ENCODE data around the gene RETN.

RETN gene

DNA sequence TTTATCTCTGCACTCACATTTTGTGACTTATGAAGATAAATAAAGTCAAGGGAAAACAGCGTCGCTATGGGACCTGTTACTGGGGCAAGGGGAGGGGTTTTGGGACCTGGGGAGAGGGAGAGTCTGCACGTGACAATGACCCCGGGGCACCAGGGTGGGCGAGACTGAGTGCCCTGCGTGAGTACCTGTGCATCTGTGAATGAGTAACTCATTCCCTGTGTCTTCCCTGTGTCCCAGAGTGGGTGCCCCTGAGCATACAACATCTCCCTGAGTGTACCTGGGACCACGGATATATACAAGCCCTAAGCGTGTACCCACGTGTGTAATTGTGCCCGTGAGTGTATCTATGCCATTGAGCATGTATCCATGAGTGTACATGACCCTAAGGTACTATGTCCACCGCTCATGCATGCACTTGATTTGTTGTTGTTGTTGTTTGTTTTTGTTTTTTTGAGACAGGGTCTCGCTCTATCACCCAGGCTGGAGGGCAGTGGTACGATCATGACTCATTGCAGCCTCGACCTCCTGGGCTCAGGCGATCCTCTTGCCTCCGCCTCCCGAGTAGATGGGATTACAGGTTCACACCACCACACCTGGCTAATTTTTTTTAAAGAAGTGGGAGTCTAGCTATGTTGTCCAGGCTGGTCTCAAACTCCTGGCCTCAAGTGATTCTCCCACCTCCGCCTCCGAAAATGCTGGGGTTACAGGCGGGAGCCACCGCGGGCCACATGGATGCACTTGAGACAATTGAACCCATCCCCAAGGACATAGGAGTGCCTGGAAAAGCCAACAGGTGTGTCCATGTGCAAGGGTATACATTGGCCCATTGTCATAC lies 11.1 kb downstream of the RETN start:
- no peak for ATAC-seq
- TF ChIP-seq ZC3H10 (CRISPR knock-in tag; IDR thresholded peaks at IDR 0.05) (no peak), ISL1 (CRISPR knock-in tag; IDR thresholded peaks at IDR 0.05) (no peak), OSR1 (CRISPR knock-in tag; IDR thresholded peaks at IDR 0.05) (no peak), TOX (CRISPR knock-in tag; IDR thresholded peaks at IDR 0.05; ENCODE audit: borderline replicate concordance) (no peak), CSDC2 (CRISPR knock-in tag; IDR thresholded peaks at IDR 0.05) (no peak), ZNF70 (CRISPR knock-in tag; IDR thresholded peaks at IDR 0.05) (no peak), PPARA (CRISPR knock-in tag; IDR thresholded peaks at IDR 0.05; ENCODE audit: borderline replicate concordance) (no peak), ZNF565 (CRISPR knock-in tag; conservative IDR thresholded peaks at IDR 0.05; ENCODE audit: low read depth) (no peak), BACH2 (CRISPR knock-in tag; IDR thresholded peaks at IDR 0.05; ENCODE audit: borderline replicate concordance) (no peak), ZFP30 (CRISPR knock-in tag; IDR thresholded peaks at IDR 0.05) (no peak), TCF4 (CRISPR knock-in tag; IDR thresholded peaks at IDR 0.05; ENCODE audit: borderline replicate concordance) (no peak), SNAI2 (CRISPR knock-in tag; IDR thresholded peaks at IDR 0.05) (no peak), ARNTL (CRISPR knock-in tag; IDR thresholded peaks at IDR 0.05; ENCODE audit: borderline replicate concordance, low read depth) (no peak), ZFP3 (CRISPR knock-in tag; IDR thresholded peaks at IDR 0.05) (no peak), ESRRG (CRISPR knock-in tag; IDR thresholded peaks at IDR 0.05) (no peak), RARB (CRISPR knock-in tag; IDR thresholded peaks at IDR 0.05) (no peak)
- TF ChIP-seq, protein P1, sequence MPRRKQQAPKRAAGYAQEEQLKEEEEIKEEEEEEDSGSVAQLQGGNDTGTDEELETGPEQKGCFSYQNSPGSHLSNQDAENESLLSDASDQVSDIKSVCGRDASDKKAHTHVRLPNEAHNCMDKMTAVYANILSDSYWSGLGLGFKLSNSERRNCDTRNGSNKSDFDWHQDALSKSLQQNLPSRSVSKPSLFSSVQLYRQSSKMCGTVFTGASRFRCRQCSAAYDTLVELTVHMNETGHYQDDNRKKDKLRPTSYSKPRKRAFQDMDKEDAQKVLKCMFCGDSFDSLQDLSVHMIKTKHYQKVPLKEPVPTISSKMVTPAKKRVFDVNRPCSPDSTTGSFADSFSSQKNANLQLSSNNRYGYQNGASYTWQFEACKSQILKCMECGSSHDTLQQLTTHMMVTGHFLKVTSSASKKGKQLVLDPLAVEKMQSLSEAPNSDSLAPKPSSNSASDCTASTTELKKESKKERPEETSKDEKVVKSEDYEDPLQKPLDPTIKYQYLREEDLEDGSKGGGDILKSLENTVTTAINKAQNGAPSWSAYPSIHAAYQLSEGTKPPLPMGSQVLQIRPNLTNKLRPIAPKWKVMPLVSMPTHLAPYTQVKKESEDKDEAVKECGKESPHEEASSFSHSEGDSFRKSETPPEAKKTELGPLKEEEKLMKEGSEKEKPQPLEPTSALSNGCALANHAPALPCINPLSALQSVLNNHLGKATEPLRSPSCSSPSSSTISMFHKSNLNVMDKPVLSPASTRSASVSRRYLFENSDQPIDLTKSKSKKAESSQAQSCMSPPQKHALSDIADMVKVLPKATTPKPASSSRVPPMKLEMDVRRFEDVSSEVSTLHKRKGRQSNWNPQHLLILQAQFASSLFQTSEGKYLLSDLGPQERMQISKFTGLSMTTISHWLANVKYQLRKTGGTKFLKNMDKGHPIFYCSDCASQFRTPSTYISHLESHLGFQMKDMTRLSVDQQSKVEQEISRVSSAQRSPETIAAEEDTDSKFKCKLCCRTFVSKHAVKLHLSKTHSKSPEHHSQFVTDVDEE (CRISPR knock-in tag; IDR thresholded peaks at IDR 0.05) = no peak
- TF ChIP-seq, protein P2, sequence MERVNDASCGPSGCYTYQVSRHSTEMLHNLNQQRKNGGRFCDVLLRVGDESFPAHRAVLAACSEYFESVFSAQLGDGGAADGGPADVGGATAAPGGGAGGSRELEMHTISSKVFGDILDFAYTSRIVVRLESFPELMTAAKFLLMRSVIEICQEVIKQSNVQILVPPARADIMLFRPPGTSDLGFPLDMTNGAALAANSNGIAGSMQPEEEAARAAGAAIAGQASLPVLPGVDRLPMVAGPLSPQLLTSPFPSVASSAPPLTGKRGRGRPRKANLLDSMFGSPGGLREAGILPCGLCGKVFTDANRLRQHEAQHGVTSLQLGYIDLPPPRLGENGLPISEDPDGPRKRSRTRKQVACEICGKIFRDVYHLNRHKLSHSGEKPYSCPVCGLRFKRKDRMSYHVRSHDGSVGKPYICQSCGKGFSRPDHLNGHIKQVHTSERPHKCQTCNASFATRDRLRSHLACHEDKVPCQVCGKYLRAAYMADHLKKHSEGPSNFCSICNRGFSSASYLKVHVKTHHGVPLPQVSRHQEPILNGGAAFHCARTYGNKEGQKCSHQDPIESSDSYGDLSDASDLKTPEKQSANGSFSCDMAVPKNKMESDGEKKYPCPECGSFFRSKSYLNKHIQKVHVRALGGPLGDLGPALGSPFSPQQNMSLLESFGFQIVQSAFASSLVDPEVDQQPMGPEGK (CRISPR knock-in tag; IDR thresholded peaks at IDR 0.05; ENCODE audit: borderline replicate concordance) = no peak
- TF ChIP-seq, protein P3, sequence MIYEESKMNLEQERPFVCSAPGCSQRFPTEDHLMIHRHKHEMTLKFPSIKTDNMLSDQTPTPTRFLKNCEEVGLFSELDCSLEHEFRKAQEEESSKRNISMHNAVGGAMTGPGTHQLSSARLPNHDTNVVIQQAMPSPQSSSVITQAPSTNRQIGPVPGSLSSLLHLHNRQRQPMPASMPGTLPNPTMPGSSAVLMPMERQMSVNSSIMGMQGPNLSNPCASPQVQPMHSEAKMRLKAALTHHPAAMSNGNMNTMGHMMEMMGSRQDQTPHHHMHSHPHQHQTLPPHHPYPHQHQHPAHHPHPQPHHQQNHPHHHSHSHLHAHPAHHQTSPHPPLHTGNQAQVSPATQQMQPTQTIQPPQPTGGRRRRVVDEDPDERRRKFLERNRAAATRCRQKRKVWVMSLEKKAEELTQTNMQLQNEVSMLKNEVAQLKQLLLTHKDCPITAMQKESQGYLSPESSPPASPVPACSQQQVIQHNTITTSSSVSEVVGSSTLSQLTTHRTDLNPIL (CRISPR knock-in tag; IDR thresholded peaks at IDR 0.05; ENCODE audit: low read depth) = no peak

DNA sequence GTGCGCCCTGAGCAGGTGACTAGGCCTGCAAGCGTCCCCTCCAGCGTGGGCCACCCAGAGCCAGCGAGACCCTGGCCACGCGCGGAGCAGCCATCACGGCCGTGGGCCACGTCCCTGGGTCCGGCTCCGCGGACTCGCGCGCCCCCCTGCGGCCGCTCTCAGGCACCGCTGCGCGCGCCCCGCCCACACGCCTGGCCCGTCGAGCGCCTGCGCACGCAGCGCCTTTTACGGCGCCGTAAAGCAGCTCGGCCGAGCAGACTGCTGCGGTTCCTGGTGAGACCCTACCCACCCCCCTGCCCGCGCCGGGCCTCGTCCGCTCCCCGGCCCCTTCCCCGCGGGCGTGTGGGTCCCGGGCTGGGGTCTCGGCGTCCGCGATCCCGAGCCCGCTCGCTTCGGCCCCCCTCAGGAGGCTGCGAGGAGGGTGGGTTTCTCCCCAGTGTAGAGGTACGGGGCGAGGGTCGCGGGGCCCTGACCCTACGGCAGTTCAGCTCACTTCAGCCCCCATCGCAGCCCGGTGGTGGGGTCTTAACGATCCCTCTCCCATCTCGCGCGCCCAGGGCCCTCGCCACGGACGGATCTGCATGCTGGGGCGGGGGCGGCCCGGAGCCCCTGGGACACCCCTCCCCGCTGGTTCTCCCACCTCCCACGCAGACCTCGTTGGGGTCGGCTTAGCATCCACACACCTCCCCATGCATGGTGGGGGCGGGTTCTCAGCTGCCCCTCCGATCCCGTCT lies 11.9 kb downstream of the RETN start, which contains the start of gene TRAPPC5:
Gene TRAPPC5 (plus strand): TSS at position 228 of the 734 bp plus-strand sequence. CDS start 1,421 bp downstream, outside the sequence.
- TF ChIP-seq TOX (CRISPR knock-in tag; IDR thresholded peaks at IDR 0.05; ENCODE audit: borderline replicate concordance) = no peak
- no peak for TF ChIP-seq ZFP3 (CRISPR knock-in tag; IDR thresholded peaks at IDR 0.05)
- TF ChIP-seq ARNTL (CRISPR knock-in tag; IDR thresholded peaks at IDR 0.05; ENCODE audit: borderline replicate concordance, low read depth) = no peak
- TF ChIP-seq, protein P4, sequence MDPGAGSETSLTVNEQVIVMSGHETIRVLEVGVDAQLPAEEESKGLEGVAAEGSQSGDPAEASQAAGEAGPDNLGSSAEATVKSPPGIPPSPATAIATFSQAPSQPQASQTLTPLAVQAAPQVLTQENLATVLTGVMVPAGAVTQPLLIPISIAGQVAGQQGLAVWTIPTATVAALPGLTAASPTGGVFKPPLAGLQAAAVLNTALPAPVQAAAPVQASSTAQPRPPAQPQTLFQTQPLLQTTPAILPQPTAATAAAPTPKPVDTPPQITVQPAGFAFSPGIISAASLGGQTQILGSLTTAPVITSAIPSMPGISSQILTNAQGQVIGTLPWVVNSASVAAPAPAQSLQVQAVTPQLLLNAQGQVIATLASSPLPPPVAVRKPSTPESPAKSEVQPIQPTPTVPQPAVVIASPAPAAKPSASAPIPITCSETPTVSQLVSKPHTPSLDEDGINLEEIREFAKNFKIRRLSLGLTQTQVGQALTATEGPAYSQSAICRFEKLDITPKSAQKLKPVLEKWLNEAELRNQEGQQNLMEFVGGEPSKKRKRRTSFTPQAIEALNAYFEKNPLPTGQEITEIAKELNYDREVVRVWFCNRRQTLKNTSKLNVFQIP (CRISPR knock-in tag; IDR thresholded peaks at IDR 0.05; ENCODE audit: borderline replicate concordance, low read depth) = no peak
- TF ChIP-seq ZNF565 (CRISPR knock-in tag; conservative IDR thresholded peaks at IDR 0.05; ENCODE audit: low read depth) = no peak
- no peak for TF ChIP-seq ZNF70 (CRISPR knock-in tag; IDR thresholded peaks at IDR 0.05)
- TF ChIP-seq ZC3H10 (CRISPR knock-in tag; IDR thresholded peaks at IDR 0.05) = no peak
- TF ChIP-seq OSR1 (CRISPR knock-in tag; IDR thresholded peaks at IDR 0.05) = no peak
- no peak for TF ChIP-seq SNAI2 (CRISPR knock-in tag; IDR thresholded peaks at IDR 0.05)
- ATAC-seq = peak; percentile 90

All from SK-N-SH treated with all-trans-retinoic acid at 6 μM for 48 hours (cell line).